GM23338 (cell line): ENCODE data around the gene RELB. TPM values are rescaled to one million over a fixed set of nuclear protein-coding genes. Genes with fewer than 3 reads are reported as not detected.

Source experiments
- ATAC-seq: fragments of 200-7000 bp; cut with Tn5 transposase; 3 replicates; pipeline ENCODE4 v1.9.1; 2020
- DNase-seq: peaks from one replicate; pipeline ENCODE4 v3.0.0-alpha.2; 2015; ENCODE audit warnings: low spot score
- H2AFZ ChIP-seq: fragments of 200-600 bp; sonication (generic); 2 replicates; pipeline ENCODE4 v1.8.0; 2016; ENCODE audit warnings: antibody characterized with exemption, mild to moderate bottlenecking, moderate library complexity
- H3F3A ChIP-seq: fragments of 200-600 bp; sonication (generic); replicated peaks from 2 replicates; pipeline ENCODE4 v1.8.0; 2017; ENCODE audit warnings: antibody characterized with exemption, mixed run types, low read depth
- H3K27ac ChIP-seq: fragments of 200-600 bp; sonication (generic); 2 replicates; pipeline ENCODE4 v1.6.1; 2016; ENCODE audit warnings: low read depth
- H3K27me3 ChIP-seq: fragments of 200-600 bp; sonication (generic); 2 replicates; pipeline ENCODE4 v1.8.0; 2016; ENCODE audit warnings: mild to moderate bottlenecking, mixed run types, moderate library complexity; ENCODE audit not compliant: insufficient read depth
- H3K36me3 ChIP-seq: fragments of 200-600 bp; sonication (generic); 2 replicates; pipeline ENCODE4 v1.8.0; 2016; ENCODE audit warnings: mild to moderate bottlenecking; ENCODE audit not compliant: insufficient read depth
- H3K4me1 ChIP-seq: fragments of 200-600 bp; sonication (generic); 2 replicates; pipeline ENCODE4 v1.8.0; 2016; ENCODE audit warnings: mild to moderate bottlenecking, moderate library complexity; ENCODE audit not compliant: insufficient read depth
- H3K4me2 ChIP-seq: fragments of 200-600 bp; sonication (generic); 2 replicates; pipeline ENCODE4 v1.7.1; 2017; ENCODE audit warnings: mixed run types
- H3K4me3 ChIP-seq: fragments of 200-600 bp; sonication (generic); 2 replicates; pipeline ENCODE4 v1.6.1; 2016; ENCODE audit warnings: mixed run types
- H3K79me2 ChIP-seq: fragments of 200-600 bp; sonication (generic); replicated peaks from 2 replicates; pipeline ENCODE4 v1.8.0; 2017; ENCODE audit warnings: mild to moderate bottlenecking; ENCODE audit not compliant: insufficient read depth
- H3K9me2 ChIP-seq: fragments of 200-600 bp; sonication (generic); 2 replicates; pipeline ENCODE4 v1.8.0; 2017; ENCODE audit not compliant: insufficient read depth
- H4K20me1 ChIP-seq: fragments of 200-600 bp; sonication (generic); replicated peaks from 2 replicates; pipeline ENCODE4 v1.8.0; 2017; ENCODE audit warnings: mild to moderate bottlenecking; ENCODE audit not compliant: insufficient read depth
- H3K27ac Mint-ChIP-seq: 2 replicates; pipeline ENCODE4 v1.8.0; 2020; ENCODE audit warnings: inconsistent platforms, mild to moderate bottlenecking, moderate library complexity, mixed read lengths
- H3K27me3 Mint-ChIP-seq: 3 replicates; pipeline ENCODE4 v1.8.0; 2022; ENCODE audit warnings: low read depth, mild to moderate bottlenecking, moderate library complexity, mixed read lengths, inconsistent platforms; ENCODE audit not compliant: insufficient read depth, poor library complexity
- H3K36me3 Mint-ChIP-seq: 3 replicates; pipeline ENCODE4 v1.8.0; 2021; ENCODE audit warnings: low read depth, mild to moderate bottlenecking, inconsistent platforms, moderate library complexity, mixed read lengths
- H3K4me1 Mint-ChIP-seq: 3 replicates; pipeline ENCODE4 v1.8.0; 2020; ENCODE audit warnings: mild to moderate bottlenecking, inconsistent platforms, mixed read lengths
- H3K4me3 Mint-ChIP-seq: 3 replicates; pipeline ENCODE4 v1.8.0; 2021; ENCODE audit warnings: moderate library complexity, mild to moderate bottlenecking, inconsistent platforms, mixed read lengths
- H3K9me3 Mint-ChIP-seq: 3 replicates; pipeline ENCODE4 v1.8.0; 2020; ENCODE audit warnings: moderate library complexity, mild to moderate bottlenecking, inconsistent platforms, mixed read lengths
- CREB1 ChIP-seq: fragments of 250-450 bp; sonication (Bioruptor Pico); IDR thresholded peaks from 2 replicates; pipeline ENCODE4 v1.5.0; 2020; ENCODE audit warnings: low read depth, mild to moderate bottlenecking, moderate library complexity
- EZH2 ChIP-seq: fragments of 200-600 bp; sonication (generic); IDR thresholded peaks from one replicate; pipeline ENCODE4 v1.8.0; 2017; ENCODE audit warnings: antibody characterized with exemption, mild to moderate bottlenecking, low read depth; ENCODE audit not compliant: unreplicated experiment
- EZH2phosphoT487 ChIP-seq: fragments of 200-600 bp; sonication (generic); IDR thresholded peaks from one replicate; pipeline ENCODE4 v1.8.1; 2018; ENCODE audit warnings: antibody characterized with exemption; ENCODE audit not compliant: unreplicated experiment
- JUNB ChIP-seq: IDR thresholded peaks from one replicate; pipeline ENCODE4 v1.6.1; 2016; ENCODE audit warnings: antibody characterized with exemption; ENCODE audit not compliant: unreplicated experiment
- NANOG ChIP-seq: IDR thresholded peaks from 2 replicates; pipeline ENCODE4 v1.6.1; 2016; ENCODE audit warnings: antibody characterized with exemption, borderline replicate concordance
- POLR2AphosphoS5 ChIP-seq: IDR thresholded peaks from 2 replicates; pipeline ENCODE4 v1.6.1; 2016; ENCODE audit warnings: antibody characterized with exemption, low read depth
- STAT1 ChIP-seq: IDR thresholded peaks from one replicate; pipeline ENCODE4 v1.6.1; 2016; ENCODE audit warnings: antibody characterized with exemption; ENCODE audit not compliant: unreplicated experiment
- ZNF114 ChIP-seq: fragments of 250-450 bp; sonication (Bioruptor Pico); IDR thresholded peaks from 2 replicates; pipeline ENCODE4 v1.5.0; 2020; ENCODE audit warnings: mild to moderate bottlenecking, moderate library complexity
- ZNF331 ChIP-seq: fragments of 250-450 bp; sonication (Bioruptor Pico); IDR thresholded peaks from 2 replicates; pipeline ENCODE4 v1.5.0; 2020; ENCODE audit warnings: low read depth, mild to moderate bottlenecking, moderate library complexity
- polyA plus RNA-seq: library from polyadenylated mRNA; unstranded; fragments of >200 nt; fragmentation: Nextera tagmentation; extraction: Ambion mirVana; gene quantifications from 2 replicates; pipeline ENCODE4 v1.2.1, GENCODE V29; 2016
- total RNA-seq: library from RNA; depleted of rRNA; stranded (reverse); fragments of >200 nt; shearing (Covaris generic); gene quantifications from 2 replicates; pipeline ENCODE4 v1.2.3, GENCODE V29; 2014
- TF ChIP-seq, protein P1 (sequence below): IDR thresholded peaks from one replicate; pipeline ENCODE4 v1.6.1; 2018; ENCODE audit warnings: antibody characterized with exemption; ENCODE audit not compliant: unreplicated experiment
- TF ChIP-seq, protein P2 (sequence below), 2 experiments: fragments of 200-600 bp in 1 of 2; sonication (generic) in 1 of 2; conservative IDR thresholded peaks; 2 replicates each; pipeline versions ENCODE4 v1.5.1 to v1.6.1; 2016 to 2017; ENCODE audit warnings: antibody characterized with exemption in 2 of 2, low read depth in 2 of 2, mild to moderate bottlenecking in 2 of 2, moderate library complexity in 1 of 2
- TF ChIP-seq, protein P3 (sequence below): IDR thresholded peaks from 2 replicates; pipeline ENCODE4 v1.6.1; 2016; ENCODE audit warnings: antibody characterized with exemption

Gene RELB
- total and polyA plus RNA-seq, 2 experiments from 2014 or later, result 7.9 to 13.1 TPM

DNA sequence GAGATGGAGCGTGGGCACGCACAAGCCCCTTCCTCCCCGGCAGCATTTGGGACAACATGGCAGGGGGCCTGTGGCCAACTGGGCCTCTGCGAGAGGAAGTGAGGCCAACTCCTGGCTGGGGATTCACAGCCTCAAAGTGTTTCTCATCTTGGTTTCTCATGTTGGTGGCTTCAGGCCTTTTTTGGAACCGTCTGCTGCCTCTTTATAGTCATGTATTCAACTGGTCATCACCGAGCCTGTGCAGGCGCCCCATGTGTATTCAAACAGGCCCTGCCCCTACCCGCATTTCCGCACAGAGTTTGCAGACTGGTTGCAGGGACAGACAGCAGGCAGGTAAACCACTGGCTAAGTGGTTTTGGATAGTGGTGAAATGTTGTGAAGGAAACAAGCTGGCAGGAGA, 17.3 kb upstream of the RELB start (continued):
- TF ChIP-seq, protein P1, sequence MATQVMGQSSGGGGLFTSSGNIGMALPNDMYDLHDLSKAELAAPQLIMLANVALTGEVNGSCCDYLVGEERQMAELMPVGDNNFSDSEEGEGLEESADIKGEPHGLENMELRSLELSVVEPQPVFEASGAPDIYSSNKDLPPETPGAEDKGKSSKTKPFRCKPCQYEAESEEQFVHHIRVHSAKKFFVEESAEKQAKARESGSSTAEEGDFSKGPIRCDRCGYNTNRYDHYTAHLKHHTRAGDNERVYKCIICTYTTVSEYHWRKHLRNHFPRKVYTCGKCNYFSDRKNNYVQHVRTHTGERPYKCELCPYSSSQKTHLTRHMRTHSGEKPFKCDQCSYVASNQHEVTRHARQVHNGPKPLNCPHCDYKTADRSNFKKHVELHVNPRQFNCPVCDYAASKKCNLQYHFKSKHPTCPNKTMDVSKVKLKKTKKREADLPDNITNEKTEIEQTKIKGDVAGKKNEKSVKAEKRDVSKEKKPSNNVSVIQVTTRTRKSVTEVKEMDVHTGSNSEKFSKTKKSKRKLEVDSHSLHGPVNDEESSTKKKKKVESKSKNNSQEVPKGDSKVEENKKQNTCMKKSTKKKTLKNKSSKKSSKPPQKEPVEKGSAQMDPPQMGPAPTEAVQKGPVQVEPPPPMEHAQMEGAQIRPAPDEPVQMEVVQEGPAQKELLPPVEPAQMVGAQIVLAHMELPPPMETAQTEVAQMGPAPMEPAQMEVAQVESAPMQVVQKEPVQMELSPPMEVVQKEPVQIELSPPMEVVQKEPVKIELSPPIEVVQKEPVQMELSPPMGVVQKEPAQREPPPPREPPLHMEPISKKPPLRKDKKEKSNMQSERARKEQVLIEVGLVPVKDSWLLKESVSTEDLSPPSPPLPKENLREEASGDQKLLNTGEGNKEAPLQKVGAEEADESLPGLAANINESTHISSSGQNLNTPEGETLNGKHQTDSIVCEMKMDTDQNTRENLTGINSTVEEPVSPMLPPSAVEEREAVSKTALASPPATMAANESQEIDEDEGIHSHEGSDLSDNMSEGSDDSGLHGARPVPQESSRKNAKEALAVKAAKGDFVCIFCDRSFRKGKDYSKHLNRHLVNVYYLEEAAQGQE, result no peak
- TF ChIP-seq EZH2, result no peak
- no peak for TF ChIP-seq ZNF114 (CRISPR knock-in tag)
- TF ChIP-seq ZNF331 (CRISPR knock-in tag), result no peak
- no peak for TF ChIP-seq NANOG
- no peak for TF ChIP-seq CREB1 (CRISPR knock-in tag)
- TF ChIP-seq, protein P2, sequence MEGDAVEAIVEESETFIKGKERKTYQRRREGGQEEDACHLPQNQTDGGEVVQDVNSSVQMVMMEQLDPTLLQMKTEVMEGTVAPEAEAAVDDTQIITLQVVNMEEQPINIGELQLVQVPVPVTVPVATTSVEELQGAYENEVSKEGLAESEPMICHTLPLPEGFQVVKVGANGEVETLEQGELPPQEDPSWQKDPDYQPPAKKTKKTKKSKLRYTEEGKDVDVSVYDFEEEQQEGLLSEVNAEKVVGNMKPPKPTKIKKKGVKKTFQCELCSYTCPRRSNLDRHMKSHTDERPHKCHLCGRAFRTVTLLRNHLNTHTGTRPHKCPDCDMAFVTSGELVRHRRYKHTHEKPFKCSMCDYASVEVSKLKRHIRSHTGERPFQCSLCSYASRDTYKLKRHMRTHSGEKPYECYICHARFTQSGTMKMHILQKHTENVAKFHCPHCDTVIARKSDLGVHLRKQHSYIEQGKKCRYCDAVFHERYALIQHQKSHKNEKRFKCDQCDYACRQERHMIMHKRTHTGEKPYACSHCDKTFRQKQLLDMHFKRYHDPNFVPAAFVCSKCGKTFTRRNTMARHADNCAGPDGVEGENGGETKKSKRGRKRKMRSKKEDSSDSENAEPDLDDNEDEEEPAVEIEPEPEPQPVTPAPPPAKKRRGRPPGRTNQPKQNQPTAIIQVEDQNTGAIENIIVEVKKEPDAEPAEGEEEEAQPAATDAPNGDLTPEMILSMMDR (conservative IDR thresholded peaks at IDR 0.05; ENCODE audit: low read depth in 2 of 2), result no peak

DNA sequence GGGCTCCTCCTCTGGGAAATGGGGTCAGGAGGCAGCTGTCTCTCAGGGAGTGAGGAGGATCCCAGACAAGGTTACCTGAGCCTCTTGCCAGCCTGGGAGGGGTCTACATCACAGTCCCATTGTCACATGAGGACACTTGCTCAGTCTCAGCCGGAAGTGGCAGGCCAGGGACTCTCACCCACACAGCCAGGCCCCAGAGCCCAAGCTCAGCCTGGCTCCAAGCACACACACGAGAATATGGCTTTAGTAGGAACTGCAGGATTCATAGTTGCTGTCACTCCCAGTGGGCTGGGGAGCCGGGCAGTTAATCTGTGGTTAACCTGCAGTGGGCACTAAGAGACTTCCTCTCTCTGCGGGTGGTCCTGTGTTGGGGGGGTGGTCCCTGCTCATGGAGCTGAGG, 15.8 kb upstream of the RELB start:
- Histone ChIP-seq H3F3A (no peaks in the 10 kb centered on the region), H3K79me2 (no peaks in the 10 kb centered on the region), H3K4me2 (no peak overlapping the region), H3K4me1 (no peaks in the 10 kb centered on the region), H3K9me2 (no peaks in the 10 kb centered on the region), H4K20me1 (no peaks in the 10 kb centered on the region), H3K4me3 (no peak overlapping the region), H3K27me3 (no peaks in the 10 kb centered on the region), H3K36me3 (no peaks in the 10 kb centered on the region; the same call in 1 of the 2 replicates), H3K27ac (no peak overlapping the region), H2AFZ (no peak overlapping the region)
- no peak for ATAC-seq
- Mint-ChIP-seq H3K36me3 (peaks cover 24% of the 10 kb centered on the region), H3K27me3 (peaks cover 20% of the 10 kb centered on the region), H3K4me3 (no peak overlapping the region), H3K9me3 (no peaks in the 10 kb centered on the region), H3K27ac (no peak overlapping the region), H3K4me1 (no peaks in the 10 kb centered on the region)
- DNase-seq, result no peak
- no peak for TF ChIP-seq EZH2phosphoT487
- TF ChIP-seq, protein P1, result no peak
- TF ChIP-seq CREB1 (CRISPR knock-in tag), result no peak
- TF ChIP-seq NANOG, result no peak
- TF ChIP-seq ZNF331 (CRISPR knock-in tag), result no peak
- TF ChIP-seq POLR2AphosphoS5, result no peak
- no peak for TF ChIP-seq JUNB
- no peak for TF ChIP-seq EZH2
- TF ChIP-seq, protein P2 (conservative IDR thresholded peaks at IDR 0.05; ENCODE audit: low read depth in 2 of 2), result no peak
- no peak for TF ChIP-seq STAT1
- TF ChIP-seq, protein P3, sequence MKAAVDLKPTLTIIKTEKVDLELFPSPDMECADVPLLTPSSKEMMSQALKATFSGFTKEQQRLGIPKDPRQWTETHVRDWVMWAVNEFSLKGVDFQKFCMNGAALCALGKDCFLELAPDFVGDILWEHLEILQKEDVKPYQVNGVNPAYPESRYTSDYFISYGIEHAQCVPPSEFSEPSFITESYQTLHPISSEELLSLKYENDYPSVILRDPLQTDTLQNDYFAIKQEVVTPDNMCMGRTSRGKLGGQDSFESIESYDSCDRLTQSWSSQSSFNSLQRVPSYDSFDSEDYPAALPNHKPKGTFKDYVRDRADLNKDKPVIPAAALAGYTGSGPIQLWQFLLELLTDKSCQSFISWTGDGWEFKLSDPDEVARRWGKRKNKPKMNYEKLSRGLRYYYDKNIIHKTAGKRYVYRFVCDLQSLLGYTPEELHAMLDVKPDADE, result no peak
- TF ChIP-seq ZNF114 (CRISPR knock-in tag), result no peak
